NCI-H2081 (cell line): ENCODE results near the gene GRIK4.

Experiments
- DNase-seq, 2 experiments: peaks; one replicate each; lab custom pipeline; 2025; lab: John Stamatoyannopoulos, UW

GRIK4 gene

DNA sequence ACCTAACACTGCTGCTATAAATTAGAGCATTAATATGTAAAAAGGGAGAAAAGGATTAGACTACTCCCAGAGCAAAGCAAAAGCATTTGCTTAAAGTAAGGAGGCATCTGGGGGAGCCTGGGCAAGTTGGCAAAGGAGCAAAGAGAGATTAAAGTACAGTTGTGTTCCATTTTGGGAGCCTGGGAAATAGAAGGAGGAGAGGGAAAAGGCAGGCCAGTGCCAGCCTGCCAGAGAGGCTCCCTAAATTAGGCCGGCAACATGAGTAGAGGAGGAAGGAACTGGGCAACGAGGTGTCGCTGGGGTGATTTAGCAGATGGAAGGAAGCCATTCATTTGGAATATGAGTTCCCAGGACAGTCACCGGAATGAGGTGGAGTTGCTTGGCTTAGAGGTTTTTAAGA lies 326.1 kb downstream of the GRIK4 start:
- DNase-seq: no peak

DNA sequence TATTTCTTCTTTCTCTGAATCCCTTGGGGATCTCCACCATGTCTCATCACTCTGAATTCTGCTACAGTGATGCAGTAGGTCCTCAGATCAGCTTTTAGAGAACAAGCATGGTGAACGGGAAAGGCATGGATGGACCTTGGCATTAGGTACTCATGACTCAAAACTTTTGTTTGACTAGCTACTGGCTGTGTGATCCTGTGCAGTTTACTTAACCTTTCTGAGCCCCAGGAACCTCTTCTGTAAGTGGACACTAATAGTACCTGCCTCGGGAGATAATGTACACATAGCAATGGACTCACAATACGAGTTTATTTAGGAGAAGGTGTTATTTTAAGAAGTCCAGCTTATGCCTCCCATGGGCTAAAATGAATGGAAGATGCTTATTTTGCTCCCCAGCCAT lies 327.7 kb downstream of the GRIK4 start:
- no peak for DNase-seq

DNA sequence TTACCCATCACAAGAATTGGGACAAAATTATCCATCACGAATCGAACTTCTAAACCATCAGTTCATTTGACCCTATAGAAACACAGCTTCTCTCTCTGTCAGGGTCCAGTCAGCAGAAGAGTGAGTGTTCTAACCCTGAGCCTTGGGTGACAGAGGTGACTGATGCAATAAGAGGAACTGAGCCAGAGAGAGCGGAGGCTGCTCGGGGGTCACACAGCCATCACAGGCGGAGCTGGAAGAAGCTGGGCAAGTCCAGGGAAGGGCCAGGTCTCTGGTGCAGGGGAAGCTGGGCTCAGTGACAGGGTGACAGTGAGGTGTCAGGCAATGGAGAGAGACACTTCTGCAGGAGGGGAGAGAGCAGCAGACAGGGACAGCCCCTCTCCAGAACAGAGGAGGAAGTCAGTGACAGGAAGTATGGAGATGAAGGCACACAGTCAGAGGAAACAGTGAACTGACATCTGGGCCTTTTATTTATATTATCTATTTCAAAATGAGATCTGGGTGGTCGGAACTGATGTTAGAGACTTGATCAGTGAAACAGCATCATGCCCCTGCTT lies 328.4 kb downstream of the GRIK4 start:
- no peak for DNase-seq

DNA sequence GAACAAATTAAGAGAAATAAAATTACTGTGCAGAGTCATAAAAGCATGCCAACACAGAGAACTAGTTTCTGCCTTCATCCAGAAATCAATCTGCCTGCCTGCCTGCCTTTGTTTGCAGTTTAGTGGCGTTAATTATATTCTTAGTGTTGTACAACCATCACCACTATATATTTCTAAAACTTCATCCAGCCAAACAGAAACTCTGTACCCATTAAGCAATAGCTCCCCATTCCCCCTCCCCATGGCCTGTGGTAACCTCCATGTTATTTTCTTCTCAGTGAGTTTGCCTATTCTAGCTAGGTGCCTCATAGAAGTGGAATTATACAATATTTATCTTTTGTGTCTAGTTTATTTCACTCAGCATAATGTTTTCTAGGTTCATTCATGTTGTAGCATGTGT lies 329.1 kb downstream of the GRIK4 start:
- no peak for DNase-seq

DNA sequence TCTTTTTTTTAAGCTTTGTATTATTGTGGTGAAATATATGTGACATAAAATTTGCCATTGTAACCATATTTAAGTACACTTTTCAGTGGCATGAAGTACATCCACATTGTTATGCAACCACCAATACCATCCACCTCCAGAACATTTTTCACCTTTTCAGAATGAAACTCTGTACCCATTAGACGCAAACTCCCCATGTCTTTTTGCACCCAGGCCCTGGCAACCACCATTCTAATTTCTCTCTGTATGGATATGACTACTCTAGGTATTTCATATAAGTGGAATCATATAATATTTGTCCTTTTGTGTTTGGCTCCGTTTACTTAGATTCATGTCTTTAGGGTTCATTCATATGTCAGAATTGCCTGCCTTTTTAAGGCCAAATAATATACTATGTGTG lies 329.5 kb downstream of the GRIK4 start:
- no peak for DNase-seq

DNA sequence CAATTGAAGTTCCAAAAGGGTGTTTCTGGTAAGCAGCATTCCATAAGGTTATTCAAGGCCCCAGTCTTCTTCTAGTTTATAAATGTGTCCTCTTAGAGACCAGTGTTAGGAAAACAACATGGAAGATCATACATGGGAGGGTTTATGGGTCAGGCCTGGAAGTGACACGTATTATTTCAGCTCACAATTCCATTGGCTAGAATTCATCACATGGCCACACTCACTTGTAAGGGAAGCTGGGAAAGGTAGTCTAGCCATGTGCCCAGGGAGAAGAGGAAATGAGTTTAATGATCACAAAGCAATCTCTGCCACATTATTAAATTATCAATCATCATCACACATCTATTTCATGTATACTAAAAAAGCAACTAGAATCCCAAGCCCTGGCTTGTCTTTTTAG lies 330.6 kb downstream of the GRIK4 start:
- DNase-seq: no peak

DNA sequence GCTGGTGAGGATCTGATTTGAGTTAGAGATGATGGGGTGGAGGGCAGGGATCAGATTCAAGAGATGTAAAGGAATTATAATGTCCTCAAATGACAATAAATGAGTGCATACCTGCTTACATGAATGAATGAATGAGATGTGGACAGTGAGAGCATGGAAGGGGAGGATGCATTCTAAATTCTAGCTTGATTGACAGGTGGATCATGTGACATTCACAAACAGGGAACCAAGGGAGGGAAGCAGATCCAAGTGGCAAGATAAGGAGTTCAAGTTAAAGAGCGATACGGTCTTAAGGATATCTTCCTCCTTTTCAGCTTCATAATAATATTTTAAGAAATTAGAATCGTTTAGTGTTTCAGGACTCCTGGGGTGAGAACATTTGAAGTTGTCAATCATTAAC lies 341.9 kb downstream of the GRIK4 start:
- DNase-seq: no peak

DNA sequence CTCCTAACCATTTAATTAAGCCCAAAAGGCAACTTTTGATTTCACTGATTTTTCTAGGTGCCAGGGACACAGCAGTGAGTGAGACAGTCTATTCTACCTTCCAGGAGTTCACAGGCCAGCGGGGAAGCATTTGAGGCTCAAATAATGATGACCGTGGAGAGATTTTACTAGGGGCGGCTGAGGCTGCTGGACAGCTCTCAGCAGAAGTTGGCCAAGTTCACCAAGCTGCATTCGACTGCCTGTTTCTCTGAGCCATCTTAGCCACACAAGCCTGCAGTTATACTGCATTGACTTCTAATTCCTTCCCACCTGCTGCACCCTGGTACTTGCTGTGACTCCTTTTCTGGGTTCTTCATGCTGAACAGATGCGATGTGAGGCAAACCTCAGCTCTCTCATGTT lies 343.4 kb downstream of the GRIK4 start:
- no peak for DNase-seq

DNA sequence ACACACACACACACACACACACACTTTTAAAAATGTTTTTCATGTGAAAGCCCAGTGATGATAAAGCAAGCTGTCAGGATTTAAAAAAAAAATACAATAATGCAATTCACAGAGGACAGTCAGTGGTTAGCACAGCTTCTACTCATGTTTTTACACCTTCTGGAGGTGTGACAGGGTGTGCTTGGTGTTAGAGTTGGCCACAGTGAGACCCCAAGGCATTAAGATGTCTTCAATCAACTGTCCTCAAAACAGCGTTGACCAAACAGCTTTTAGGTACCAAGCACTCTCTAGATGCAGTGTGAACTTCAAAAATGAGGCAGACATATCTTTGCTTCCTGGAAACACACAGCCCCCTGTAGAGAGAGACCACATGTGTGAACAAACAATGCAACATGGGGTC lies 346.0 kb downstream of the GRIK4 start:
- no peak for DNase-seq

DNA sequence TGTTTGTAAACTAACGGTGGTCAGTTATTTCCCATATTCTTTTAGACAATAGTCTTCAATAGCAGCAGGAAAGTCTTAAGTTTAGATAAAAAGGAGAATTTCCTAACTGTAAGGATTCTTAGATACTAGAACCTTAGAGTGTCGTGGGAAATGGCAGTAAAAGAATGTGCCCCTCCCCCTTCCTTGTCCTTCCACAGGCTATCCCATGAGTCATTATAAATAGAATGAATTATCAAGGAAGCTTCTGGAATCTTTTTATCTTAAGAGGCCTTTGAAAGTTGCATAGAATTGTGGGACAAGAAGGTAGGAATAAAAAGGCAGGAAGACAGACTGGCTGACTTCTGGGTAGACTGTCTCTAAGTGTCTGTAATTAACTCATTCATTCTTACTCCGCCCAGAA lies 347.2 kb downstream of the GRIK4 start:
- no peak for DNase-seq

DNA sequence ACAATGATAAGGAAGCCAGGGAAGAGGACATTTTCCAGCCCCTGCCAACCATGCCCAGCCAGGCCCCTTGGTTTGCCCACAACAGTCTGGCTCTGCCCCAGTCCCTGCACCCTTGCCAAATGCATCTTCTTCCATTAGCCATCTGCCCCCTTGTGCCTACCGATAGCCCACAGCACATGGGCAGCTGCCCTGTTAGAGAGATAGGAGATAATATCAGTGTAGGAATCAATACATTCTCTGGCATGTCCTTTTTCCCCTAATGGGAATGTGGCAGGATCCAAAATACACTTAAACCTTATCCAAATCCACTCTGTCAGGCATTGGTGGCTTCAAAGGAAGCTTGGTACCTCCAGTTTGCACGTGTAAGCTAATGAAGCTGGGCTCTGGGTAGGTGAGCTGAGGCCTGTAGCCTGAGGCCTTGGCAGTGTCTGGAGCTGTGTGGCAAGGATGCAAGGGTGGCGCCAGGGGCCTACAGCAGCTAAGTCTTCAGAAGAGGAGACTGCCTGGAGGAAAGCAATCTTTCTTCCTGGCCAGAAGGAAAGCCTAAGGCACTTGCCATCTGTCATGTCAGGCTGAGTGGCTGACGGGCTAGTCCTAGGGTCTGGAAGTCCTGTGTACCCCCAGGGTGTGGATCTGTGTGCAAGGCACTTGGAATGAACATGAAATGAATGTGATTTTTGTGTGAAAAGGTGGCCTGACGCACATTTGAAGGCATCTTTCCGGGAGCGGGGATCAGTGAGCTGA lies 348.2 kb downstream of the GRIK4 start:
- DNase-seq: no peak

DNA sequence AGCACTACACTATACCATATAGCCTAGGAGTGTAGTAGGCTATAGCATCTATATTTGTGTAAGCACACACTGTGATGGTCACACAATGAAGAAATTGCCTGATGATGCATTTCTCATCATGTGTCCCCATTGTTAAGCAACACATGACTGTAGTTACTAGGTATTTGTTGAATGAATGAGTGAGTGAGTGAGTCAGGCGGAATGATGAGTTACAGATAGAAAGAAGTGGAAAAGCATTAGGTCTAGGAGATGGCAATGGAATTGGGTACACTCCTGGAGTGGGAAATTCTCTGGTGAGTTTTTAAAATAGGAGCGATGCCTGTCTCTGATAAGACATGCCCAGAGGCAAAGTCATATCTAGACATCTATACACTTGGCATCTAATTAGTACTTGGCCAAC lies 351.8 kb downstream of the GRIK4 start:
- DNase-seq: no peak

DNA sequence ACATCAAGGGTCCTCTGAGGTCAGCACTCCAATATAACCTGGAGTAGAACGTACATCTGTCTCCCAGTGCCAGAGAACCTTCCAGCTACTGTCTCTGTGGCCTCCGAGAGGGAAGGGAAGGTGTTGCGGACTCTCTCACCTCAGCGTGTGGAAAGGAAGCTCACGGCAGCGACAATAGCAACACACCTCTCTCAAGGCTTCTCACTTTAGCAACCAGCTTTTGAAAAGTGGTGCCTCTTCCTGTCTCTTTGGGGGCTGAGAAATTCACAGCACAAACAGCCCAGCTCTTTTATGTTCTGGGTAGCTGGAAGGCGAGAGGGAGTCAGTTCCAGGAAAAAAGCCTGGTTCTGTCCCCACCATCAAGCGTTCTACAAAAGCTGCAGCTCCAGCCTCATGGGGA lies 355.5 kb downstream of the GRIK4 start:
- no peak for DNase-seq

DNA sequence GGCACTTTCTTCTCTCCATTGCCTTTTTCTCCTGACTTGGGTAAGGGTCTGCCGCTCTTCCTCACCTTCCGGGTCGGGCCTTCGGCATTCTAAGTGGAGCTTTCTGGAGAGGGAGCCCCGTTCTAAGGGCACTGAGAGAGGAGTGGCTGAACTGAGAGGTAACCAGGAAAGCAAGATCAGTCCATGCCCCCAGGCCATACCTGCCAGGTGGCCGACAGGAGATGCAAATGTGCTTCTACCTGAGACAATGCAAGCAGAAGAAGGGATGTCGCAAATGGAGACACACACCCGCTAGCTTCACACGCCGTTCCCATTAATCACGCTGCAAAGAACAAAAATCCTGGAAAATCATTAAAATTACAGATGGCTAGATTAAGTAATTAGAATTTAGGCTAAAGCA lies 356.0 kb downstream of the GRIK4 start:
- no peak for DNase-seq

DNA sequence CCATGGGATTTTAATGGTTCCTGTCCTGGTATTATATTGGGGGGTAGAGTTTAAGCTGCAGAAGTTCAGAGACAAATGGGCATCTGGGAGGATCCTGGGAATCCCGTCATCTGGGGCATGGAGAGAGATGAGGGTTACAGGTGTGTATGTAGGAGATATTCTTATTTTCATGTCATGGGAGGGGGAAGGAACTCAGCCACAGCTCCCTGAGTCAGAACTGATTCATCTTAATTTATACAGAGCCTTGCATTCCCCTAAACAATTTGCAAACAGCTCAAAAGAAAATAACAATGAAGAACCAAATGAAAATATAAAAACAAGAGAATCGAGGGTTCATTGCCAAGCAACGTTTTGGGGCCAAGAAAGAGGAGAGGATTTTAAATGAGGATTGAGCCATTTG lies 356.4 kb downstream of the GRIK4 start:
- DNase-seq: no peak

DNA sequence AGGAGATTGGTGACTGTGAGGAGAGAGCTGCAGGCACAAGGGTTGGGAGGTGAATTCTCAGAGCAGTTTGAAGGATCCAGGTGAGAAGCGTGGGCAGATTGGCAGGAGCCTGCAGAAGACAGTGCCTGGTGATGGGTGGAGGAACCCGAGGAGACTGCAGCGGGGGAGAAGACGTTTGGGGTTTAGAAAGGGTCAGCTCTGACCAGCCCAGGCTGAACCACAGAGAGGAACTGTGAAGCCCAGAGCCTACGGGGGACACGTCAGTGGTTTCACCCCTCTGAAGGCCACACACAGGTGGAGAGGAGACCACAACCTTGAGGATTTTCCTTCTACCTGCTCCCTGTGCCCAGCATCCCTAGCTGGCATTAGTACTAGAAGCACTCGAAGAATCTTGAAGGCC lies 357.5 kb downstream of the GRIK4 start:
- no peak for DNase-seq

DNA sequence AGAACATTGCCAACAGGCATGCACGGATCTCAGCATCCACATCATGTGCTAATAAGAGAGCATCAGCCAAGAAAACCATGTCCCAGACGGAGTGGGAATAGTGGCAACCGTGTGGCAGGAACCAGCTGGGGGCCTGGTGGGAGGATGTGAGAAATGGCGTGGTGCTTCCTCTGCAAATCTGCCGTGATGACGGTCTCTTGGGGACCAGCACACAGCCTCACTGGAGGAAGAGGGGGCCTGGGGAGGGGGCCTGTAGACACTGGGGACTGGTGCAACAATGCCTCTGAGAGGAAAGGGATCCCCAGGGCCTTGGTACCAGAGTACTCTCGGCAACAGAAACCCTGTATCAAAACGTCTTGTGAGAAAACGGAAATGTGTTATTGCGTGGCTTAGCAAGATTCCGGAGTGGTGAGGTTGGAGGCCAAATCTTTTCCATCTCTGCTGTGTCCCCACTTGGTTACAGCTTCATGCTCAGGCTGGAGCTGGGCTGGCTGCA lies 358.0 kb downstream of the GRIK4 start:
- DNase-seq: no peak

DNA sequence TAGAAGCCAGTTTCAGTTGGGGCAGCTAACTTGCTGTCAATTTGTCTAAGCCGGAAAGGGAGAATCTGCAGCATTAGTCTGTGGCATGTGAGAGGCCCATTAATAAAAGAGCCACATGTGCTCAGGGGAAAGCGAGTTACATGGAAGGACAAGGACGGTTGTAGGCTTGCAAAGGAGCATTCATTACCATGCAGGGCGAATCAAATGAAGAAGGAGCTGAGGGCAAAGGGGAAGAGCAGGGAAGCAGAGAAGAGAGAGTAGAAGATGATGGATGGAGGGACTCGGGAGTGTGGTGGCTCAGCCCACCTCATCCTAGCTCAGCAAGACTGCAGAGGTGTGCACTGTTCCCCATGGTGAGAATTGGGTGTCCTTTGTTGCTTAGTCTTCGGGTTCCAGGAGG lies 359.6 kb downstream of the GRIK4 start:
- DNase-seq: no peak

DNA sequence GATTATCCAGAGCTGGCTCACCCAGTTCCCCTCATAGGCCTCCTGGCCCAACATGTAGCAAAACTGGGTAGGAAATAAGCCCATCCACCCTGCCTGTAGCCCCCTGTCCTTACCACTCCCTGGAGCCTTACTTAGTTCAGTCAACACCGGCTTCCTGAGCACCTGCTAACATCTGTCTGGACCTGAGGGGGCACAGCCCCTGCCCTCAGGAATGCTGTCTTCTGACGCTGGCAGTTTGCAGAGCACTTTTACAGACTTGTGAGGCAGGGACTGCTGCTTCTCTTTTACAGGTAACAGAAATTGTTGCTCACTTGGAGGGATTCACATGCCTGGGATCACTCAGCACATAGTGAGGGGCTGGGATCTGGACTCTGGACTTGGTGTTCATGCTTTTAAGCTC lies 360.4 kb downstream of the GRIK4 start:
- DNase-seq: no peak

DNA sequence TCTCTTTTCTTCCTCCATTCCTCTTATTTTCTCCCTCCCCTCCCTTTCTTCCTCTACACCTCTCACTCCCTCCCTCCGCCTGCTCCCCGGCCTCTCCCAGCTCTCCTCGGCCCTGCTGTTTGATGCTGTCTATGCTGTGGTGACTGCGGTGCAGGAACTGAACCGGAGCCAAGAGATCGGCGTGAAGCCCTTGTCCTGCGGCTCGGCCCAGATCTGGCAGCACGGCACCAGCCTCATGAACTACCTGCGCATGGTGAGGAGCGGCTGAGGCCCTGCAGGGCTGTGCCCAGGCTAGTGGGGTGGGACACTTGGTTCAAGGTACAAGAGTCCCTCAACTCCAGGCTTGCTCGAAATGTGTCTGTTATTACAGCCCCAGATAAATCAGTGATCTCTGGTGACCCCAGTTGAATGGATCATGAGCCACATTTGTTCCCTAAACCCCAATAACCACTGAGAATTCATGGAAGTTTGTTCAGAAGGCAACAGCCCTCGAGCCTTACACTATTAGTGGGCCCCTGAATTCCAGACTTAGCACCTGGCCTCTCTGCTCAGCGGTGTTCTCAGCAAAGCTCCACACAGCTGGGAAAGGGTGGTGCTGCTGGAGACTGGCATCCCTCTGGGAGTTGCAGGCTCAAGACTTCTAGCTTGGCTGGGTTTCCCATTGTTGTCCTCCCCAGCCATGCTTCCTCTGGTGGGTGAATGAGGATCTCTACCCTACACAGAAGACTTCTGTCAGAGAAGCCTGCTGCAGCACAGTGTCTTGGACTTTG lies 362.6 kb downstream of the GRIK4 start:
- no peak for DNase-seq

DNA sequence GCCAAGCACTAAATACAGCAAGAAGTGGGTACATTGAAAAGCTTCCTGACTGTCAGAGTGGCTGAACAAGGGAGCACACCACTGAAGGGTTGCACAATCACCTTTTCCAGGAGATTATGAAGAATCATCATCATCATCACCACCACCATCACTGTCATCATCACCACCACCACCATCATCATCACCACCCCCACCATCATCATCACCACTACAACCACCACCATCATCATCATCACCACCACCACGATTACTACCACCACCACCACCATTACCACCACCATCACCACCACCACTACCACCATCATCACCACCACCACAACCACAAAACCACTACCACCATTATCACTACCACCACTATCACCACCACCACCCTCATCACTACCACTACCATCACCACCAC lies 364.4 kb downstream of the GRIK4 start:
- DNase-seq: no peak

DNA sequence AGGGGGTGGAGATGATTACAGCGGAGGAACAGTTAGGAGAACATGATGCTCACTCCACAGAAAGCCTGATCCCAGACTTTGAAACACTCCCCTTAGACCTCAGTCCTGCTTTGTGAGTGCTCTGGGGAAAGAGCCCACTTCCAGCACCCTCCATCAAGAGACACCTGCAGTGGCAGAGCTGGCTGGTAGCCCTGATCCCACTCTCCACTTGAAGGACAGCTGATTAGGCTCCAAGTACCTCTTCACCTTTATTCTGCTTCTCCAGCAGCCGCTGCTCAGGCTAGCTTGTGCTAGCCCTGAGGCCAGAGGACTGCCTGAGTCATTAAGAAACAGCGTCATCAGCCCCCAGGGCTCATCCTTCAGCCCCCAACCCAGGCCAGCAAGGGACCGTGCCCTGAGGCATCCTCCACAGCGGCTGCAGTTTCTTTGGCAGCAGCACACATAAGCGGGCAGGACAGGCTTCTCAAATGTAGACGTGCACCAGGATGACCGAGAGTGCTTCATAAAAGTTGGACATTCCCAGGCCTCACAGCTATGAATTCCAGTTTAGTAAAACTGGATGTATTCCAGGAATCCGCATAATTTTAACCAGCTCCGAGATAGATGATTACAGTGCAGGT lies 366.3 kb downstream of the GRIK4 start:
- DNase-seq: no peak

DNA sequence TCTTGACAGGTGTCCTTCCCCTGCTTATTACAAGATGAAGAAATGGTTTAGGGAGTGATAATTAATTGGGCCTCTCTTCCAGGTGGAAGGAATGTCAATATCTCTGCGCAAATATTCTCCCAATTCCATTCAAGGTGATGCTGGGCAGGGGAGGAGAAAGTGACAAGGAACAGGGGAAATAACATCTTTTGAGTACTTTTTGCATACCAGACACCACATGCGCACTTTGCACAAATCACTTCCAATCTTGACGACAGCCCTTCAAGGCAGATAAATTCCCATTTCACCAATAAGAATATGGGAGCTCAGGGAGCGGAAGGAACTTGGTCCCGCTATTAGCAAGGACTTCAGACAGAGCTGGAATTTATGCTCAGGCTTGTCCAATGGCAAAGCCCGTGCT lies 367.2 kb downstream of the GRIK4 start:
- DNase-seq: no peak
